Right atrium auricular region (tissue), 2 donors: Measurements from ENCODE around the gene SPATS2L. TPM values are rescaled to one million over a fixed set of nuclear protein-coding genes. Genes with fewer than 3 reads are reported as not detected.
A peak's percentile ranks its signal among the peaks of the same experiment; 100 is the strongest.

Source experiments
- DNase-seq: peaks from one replicate; pipeline ENCODE4 v3.0.0-alpha.2; 2019; ENCODE audit warnings: low spot score
- H3K27ac ChIP-seq, 2 donors: fragments of 200-600 bp; sonication (generic); 1 replicate in 1 of 2; 2 replicates in 1 of 2; pipeline ENCODE4 v1.5.1; 2016 to 2019
- H3K27me3 ChIP-seq, 2 donors: fragments of 200-600 bp; sonication (generic); one replicate each; pipeline versions ENCODE4 v1.5.1 to v1.6.0; 2017 to 2019
- H3K36me3 ChIP-seq: fragments of 200-600 bp; sonication (generic); one replicate; pipeline ENCODE4 v1.5.1; 2016
- H3K4me1 ChIP-seq, 2 donors: fragments of 200-600 bp; sonication (generic); one replicate each; pipeline versions ENCODE4 v1.5.1 to v1.6.0; 2017 to 2019
- H3K4me3 ChIP-seq, 2 donors: fragments of 200-600 bp; sonication (generic); 1 replicate in 1 of 2; 2 replicates in 1 of 2; pipeline ENCODE4 v1.5.1; 2017 to 2019; ENCODE audit warnings: mild to moderate bottlenecking in 1 of 2, moderate library complexity in 1 of 2
- H3K9me3 ChIP-seq, 2 donors: fragments of 200-600 bp; sonication (generic); one replicate each; pipeline ENCODE4 v1.5.1; 2019
- CTCF ChIP-seq, 2 donors: fragments of 200-600 bp; sonication (generic); IDR thresholded peaks; one replicate each; pipeline ENCODE4 v1.5.1; 2019; ENCODE audit warnings: antibody characterized with exemption in 2 of 2
- total RNA-seq, 2 donors: library from RNA; depleted of rRNA; stranded (reverse); fragments of >200 nt; gene quantifications; one replicate each; pipeline ENCODE4 v1.1.0, GENCODE V29; 2016

SPATS2L gene
- total RNA-seq, 2 donors from 2014 or later = 103 to 126 TPM

- DNase-seq = no peak
- no peaks in the 10 kb centered on the region for H3K36me3 ChIP-seq
- TF ChIP-seq CTCF (IDR thresholded peaks at IDR 0.05) = no peak
- no peak overlapping the region for H3K27ac ChIP-seq
- H3K4me3 ChIP-seq = no peak overlapping the region
- peaks cover 0 to 49% of the 10 kb centered on the region in 2 donors for H3K4me1 ChIP-seq
- H3K27me3 ChIP-seq = no peaks in the 10 kb centered on the region
- no peaks in the 10 kb centered on the region for H3K9me3 ChIP-seq
Measured at GRCh38 chr2:200382874-200383273, 76.4 kb downstream of the SPATS2L start.

GRCh38 chr2:200383380-200384110 lies 77.1 kb downstream of the SPATS2L start:
- H3K27me3 ChIP-seq = no peaks in the 10 kb centered on the region
- peaks cover 0 to 42% of the 10 kb centered on the region in 2 donors for H3K4me1 ChIP-seq
- H3K4me3 ChIP-seq = peak overlapping the region in 1 of 2 donors; percentile 27
- no peak overlapping the region for H3K27ac ChIP-seq
- no peak for DNase-seq
- TF ChIP-seq CTCF (IDR thresholded peaks at IDR 0.05) = no peak
- no peaks in the 10 kb centered on the region for H3K9me3 ChIP-seq
- H3K36me3 ChIP-seq = no peaks in the 10 kb centered on the region

GRCh38 chr2:200385063-200385635 lies 78.7 kb downstream of the SPATS2L start:
- H3K4me1 ChIP-seq = peaks cover 0 to 26% of the 10 kb centered on the region in 2 donors
- H3K4me3 ChIP-seq = no peak overlapping the region
- H3K27me3 ChIP-seq = no peaks in the 10 kb centered on the region
- peaks cover 12% of the 10 kb centered on the region for H3K36me3 ChIP-seq
- H3K27ac ChIP-seq = no peak overlapping the region
- no peaks in the 10 kb centered on the region for H3K9me3 ChIP-seq
- no peak for TF ChIP-seq CTCF (IDR thresholded peaks at IDR 0.05)
- no peak for DNase-seq

GRCh38 chr2:200393191-200393590 lies 86.7 kb downstream of the SPATS2L start:
- no peak overlapping the region for H3K27ac ChIP-seq
- TF ChIP-seq CTCF (IDR thresholded peaks at IDR 0.05) = no peak

GRCh38 chr2:200394045-200394444 lies 87.6 kb downstream of the SPATS2L start:
- TF ChIP-seq CTCF (IDR thresholded peaks at IDR 0.05) = no peak
- Histone ChIP-seq H3K4me3 (no peak overlapping the region), H3K27ac (no peak overlapping the region)

More at GRCh38 chr2:200393191-200393590, 86.7 kb downstream of the SPATS2L start:
- Histone ChIP-seq H3K4me1 (peaks cover 0 to 9% of the 10 kb centered on the region in 2 donors), H3K4me3 (no peak overlapping the region), H3K36me3 (peaks cover 18% of the 10 kb centered on the region), H3K9me3 (no peaks in the 10 kb centered on the region), H3K27me3 (no peaks in the 10 kb centered on the region)
- no peak for DNase-seq

More at GRCh38 chr2:200394045-200394444, 87.6 kb downstream of the SPATS2L start:
- peaks cover 0 to 9% of the 10 kb centered on the region in 2 donors for H3K4me1 ChIP-seq
- peaks cover 17% of the 10 kb centered on the region for H3K36me3 ChIP-seq
- H3K9me3 ChIP-seq = no peaks in the 10 kb centered on the region
- no peak for DNase-seq
- no peaks in the 10 kb centered on the region for H3K27me3 ChIP-seq
